Stimulated activated CD8-positive, alpha-beta memory T cell treated with anti-CD3 and anti-CD28 coated beads, Interleukin-2, amount 100 ng/mL, for 1 hour (primary cell): Measurements from ENCODE around the gene S1PR3.

ENCODE experiments used
- DNase-seq, 2 donors: peaks; one replicate each; pipeline ENCODE4 v3.0.0-alpha.2; 2020; ENCODE audit warnings: low read depth in 2 of 2

The S1PR3 gene

GRCh38 chr9:89009546-89009840 is 18.2 kb downstream of the S1PR3 start:
- no peak for DNase-seq

DNA sequence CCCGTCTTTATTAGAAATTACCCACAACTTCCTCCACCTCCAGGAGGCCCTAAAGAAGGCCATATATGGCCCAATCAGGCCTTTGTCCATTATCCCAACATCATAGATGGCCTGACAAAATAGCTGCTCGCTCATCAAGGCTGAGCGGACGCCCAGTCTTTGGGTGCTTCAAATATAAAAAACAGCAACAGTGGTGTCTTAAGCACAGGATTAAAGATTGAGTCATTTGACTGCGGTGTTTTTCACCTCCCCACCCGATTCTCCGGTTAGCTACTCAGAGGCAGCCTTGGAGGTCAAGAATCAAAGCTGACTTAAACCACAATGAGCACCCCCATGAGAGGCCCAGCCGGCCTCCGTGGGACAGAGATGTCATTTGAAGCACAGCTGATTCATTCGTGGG is 18.8 kb downstream of the S1PR3 start:
- DNase-seq, result no peak

DNA sequence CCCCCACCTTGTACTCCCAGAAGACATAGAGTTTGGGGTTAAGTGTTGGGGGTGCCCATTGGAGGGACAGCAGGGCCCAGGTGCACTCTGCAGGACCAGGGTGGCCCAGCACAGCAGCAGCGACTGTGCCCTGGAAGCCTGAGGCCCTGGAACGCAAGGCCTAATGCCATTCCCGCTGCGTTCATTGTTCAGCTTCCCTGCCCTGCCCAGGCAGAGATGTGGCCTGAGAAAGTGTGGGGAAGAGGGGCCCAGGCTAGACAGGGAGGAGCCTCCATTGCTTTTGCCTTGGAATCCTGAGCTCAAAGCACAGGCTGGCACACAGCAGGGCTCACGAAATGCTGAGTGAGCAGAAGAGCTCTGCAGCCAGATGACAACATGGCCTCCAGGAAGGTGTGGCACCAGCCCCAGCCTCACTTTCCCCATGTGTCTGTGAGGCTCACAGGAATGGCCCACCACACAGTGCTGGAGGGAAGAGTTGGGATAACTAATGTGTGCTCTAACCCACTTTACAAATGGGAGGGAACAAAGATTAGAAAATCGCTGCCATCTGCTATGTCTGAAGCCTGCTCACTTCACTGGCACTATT is 19.4 kb downstream of the S1PR3 start:
- no peak for DNase-seq

- no peak for DNase-seq
Measured at GRCh38 chr9:89011683-89012082, 20.4 kb downstream of the S1PR3 start.

- DNase-seq, result no peak
Measured at GRCh38 chr9:89012294-89013042, 21.2 kb downstream of the S1PR3 start.

GRCh38 chr9:89013660-89014059 is 22.4 kb downstream of the S1PR3 start:
- no peak for DNase-seq

GRCh38 chr9:89014153-89014552 is 22.9 kb downstream of the S1PR3 start:
- no peak for DNase-seq

DNA sequence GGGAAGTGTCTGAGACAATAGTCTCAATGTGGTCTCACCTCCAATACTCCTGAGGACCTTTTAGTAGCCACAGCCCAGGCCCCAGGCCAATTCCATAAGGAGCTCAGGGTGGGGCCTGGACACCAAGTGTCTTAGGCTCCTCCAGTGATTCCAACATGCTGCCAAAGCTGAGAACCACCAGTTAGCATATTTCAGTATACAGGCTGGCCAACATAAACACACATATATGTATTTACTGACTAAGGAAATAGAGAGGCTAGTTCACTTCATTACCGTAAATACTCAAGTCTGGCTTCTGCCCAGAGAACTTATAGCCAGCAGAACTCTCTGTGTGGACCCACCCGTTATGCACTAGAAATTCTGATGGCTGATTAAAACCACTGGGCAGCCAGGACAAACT is 24.1 kb downstream of the S1PR3 start:
- no peak for DNase-seq

DNA sequence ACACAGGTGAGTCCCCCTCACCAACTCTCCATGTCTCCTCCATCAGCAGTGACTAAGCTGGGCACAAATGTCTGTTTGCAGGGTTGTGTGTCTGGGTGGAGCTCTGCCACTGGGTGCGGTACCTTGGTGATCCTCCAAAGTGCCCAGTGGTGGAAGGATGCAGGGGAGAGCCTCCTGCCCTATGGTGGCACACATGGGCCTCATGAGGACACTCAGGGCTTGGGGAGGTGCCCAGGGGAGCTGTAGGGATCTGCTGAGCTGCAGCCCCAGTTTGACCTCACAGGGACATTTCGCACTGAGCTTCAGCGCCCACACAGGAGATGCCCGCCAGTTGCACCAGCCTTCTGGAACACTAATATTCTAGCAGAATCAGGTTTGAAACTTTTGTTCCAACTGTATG is 29.5 kb downstream of the S1PR3 start:
- no peak for DNase-seq

DNA sequence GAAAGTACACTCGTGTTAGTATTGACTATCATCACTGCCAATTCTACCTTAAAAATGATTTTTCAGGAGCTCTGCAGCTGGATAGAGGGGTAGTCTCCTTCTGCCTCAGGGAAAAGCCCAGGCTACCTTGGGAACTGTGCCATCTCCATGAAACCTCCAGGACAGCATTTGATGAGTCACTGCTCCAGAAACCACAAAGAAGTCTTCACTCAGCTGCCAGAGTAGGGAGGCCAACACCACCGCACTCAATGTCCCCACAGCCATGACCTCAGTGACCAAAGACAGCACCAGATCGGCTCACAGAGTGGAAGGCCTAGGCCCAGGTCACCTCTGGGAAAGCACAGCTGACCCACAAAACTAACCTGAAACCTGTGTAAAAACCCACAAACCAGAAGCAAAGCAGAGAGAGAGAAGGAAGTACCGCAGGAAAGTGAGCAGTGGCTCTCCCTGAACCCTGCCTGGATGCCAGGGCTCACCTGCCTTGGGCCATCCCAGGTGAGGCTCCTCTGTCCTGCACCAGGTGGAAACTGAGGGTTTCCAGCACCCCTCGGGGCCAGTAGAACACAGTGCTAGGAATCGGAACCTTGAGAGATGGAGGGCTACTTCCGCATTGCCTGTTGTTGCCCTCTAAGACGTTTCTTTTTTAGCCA is 30.0 kb downstream of the S1PR3 start:
- no peak for DNase-seq

- DNase-seq, result no peak
Measured at GRCh38 chr9:89022001-89022759, 30.9 kb downstream of the S1PR3 start.

- no peak for DNase-seq
Measured at GRCh38 chr9:89022902-89023301, 31.6 kb downstream of the S1PR3 start.

DNA sequence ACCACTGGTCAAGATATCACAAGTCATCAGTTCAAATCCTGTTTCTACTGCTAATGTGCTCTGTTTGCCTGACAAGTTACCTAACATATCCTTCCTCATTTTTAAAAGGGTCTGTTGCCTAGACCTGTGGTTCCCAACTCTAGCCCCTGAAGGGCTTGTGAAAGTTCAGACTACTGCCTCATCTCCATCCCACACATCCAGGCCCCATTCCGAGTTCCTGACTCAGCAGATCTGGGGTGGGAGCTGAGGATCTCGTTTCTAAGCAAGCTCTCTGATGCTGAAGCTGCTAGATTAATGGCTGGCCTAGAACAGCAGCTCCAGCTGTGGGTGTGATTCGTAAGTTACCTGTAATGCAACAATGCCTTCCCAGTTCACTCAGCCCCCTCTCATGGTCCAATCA is 32.5 kb downstream of the S1PR3 start:
- DNase-seq, result no peak

DNA sequence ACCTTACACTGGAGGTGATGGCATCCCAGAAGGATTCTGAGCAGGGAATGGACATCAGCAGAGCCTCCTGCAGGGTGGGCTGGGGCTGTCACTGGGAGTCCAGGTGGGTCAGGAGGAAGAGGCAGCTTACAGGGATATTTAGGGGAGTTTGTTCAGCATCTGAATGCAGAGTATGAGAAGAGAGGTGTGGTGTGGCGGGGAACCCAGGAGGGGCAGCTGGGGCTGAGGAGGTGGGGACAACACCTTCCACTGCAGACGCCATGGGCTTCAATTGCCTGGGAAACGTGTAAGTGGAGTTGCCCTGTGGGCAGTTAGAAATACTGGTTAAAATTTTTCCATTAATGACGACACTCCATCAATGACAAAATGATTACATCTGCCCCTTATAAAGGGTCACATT is 33.5 kb downstream of the S1PR3 start:
- DNase-seq, result no peak

GRCh38 chr9:89025553-89025952 is 34.3 kb downstream of the S1PR3 start:
- DNase-seq, result no peak

DNA sequence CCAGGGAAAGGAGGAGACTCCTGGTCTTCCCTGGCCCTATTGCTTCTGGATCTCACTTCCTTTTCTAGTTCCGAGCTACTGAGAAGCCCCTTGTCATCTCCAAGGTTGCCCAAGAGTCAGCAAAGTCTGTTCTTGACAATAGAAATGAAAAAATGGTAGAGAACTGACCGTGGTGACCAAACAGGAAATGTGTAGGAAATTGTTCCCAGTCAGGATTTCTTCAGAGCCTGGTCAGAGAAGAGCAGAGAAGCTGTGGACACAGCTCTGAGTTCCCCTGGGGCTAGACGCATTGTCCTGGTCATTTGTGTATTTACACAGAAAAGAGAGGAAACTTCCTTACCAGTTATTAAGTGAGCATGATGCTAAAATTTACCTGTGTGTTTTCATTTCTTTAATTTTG is 35.6 kb downstream of the S1PR3 start:
- no peak for DNase-seq

DNA sequence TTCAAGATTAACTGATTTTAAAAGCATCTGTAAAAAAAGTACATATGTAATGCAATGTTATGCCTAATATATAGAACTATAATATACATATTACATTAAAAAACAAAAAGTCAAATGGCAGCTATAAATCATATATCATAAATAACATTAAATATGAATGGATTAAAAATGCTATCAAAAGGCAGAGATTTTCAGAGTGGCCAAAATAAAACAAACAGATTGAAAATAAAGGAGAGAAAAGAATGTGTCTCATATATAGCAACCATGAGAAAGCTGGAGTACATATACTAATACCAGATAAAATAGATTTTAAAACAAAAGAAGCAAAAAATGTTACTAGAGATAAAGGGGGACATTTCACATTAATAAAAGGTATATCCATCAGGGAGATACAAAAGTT is 38.5 kb downstream of the S1PR3 start:
- no peak for DNase-seq

GRCh38 chr9:89032173-89032572 is 40.9 kb downstream of the S1PR3 start:
- no peak for DNase-seq

DNA sequence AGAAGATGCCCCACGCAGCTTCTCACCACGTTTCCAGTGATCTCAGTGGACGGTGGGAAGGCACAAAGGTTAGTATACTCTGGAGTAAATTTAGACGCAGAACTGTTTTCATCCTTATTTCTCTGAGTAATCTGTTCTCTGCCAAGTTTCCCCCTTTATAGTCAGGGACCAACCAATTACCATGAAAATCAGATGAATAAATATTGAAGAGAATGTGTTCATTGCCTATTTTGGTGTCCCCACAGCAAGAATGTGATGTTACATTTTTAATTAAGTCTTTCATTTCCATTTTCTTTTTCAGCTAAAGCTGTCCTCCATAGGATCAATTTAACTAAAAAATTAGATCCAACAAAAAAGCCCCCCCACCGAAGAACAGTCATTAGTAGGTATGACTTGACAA is 41.4 kb downstream of the S1PR3 start:
- no peak for DNase-seq

DNA sequence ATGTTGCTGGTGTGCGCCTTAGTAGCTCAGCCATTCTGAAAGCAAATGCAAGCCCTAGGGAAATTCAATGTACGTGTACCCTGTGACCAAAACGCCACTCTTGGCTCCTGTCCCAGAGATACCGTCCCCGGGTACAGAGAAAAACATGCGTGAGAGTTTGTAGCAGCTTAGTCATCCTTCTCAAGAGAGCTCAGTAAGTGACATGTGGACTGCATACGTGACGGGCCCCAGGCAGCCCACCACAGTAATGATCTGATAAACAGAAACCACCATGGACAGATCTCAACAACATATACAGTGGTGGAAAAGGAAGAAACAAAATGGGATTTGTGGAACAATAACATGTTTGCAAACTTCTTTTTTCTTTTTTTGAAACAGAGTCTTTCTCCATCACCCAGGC is 45.1 kb downstream of the S1PR3 start:
- no peak for DNase-seq

- DNase-seq, result no peak
Measured at GRCh38 chr9:89036891-89037290, 45.6 kb downstream of the S1PR3 start.

GRCh38 chr9:89037346-89037745 is 46.1 kb downstream of the S1PR3 start:
- DNase-seq, result no peak

GRCh38 chr9:89037891-89038290 is 46.6 kb downstream of the S1PR3 start:
- DNase-seq, result no peak
